OCI-LY3 (cell line): ENCODE results near the gene HCFC1.

ENCODE experiments used
- H2AFZ ChIP-seq: fragments of 200-600, 300-600 bp; shearing (Covaris generic); 2 replicates; pipeline ENCODE4 v1.6.0; 2014; ENCODE audit warnings: antibody characterized with exemption, low read depth, low read length
- H3K27ac ChIP-seq: fragments of 200-600, 300-600 bp; sonication (generic); 2 replicates; pipeline ENCODE4 v1.5.1; 2014; ENCODE audit warnings: mild to moderate bottlenecking, low read length, moderate library complexity, mixed read lengths
- H3K27me3 ChIP-seq: fragments of 200-600, 300-600 bp; sonication (generic); 2 replicates; pipeline ENCODE4 v1.6.1; 2014; ENCODE audit warnings: low read depth, low read length, mixed read lengths
- H3K36me3 ChIP-seq: fragments of 200-600, 300-600 bp; sonication (generic); replicated peaks from 2 replicates; pipeline ENCODE3; 2014; ENCODE audit warnings: low read depth, low read length, mixed read lengths
- H3K4me1 ChIP-seq: fragments of 300-600, 200-600 bp; sonication (generic); 2 replicates; pipeline ENCODE4 v1.6.1; 2014; ENCODE audit warnings: low read length, mixed read lengths
- H3K4me2 ChIP-seq: fragments of 200-600, 300-600 bp; sonication (generic); 2 replicates; pipeline ENCODE4 v1.6.1; 2014; ENCODE audit warnings: low read length, mixed read lengths
- H3K4me3 ChIP-seq: fragments of 300-600, 200-600 bp; sonication (generic); 2 replicates; pipeline ENCODE4 v1.5.1; 2014; ENCODE audit warnings: antibody characterized with exemption, mild to moderate bottlenecking, low read length, moderate library complexity
- H3K79me2 ChIP-seq: fragments of 300-600, 200-600 bp; shearing (Covaris generic); 2 replicates; pipeline ENCODE4 v1.6.1; 2014; ENCODE audit warnings: mild to moderate bottlenecking, low read length, mixed read lengths
- H3K9ac ChIP-seq: fragments of 300-600, 200-600 bp; shearing (Covaris generic); 2 replicates; pipeline ENCODE4 v1.6.0; 2014; ENCODE audit warnings: mild to moderate bottlenecking, low read length, moderate library complexity
- H3K9me3 ChIP-seq: fragments of 200-600, 300-600 bp; shearing (Covaris generic); 2 replicates; pipeline ENCODE4 v1.6.1; 2014; ENCODE audit warnings: low read length, mixed read lengths; ENCODE audit not compliant: insufficient read depth
- H4K20me1 ChIP-seq: fragments of 200-600, 300-600 bp; sonication (generic); 2 replicates; pipeline ENCODE4 v1.6.1; 2016; ENCODE audit warnings: low read length, mixed read lengths; ENCODE audit not compliant: insufficient read depth
- EZH2phosphoT487 ChIP-seq: fragments of 200-600 bp; shearing (Covaris generic); IDR thresholded peaks from 2 replicates; pipeline ENCODE4 v1.6.1; 2018; ENCODE audit warnings: antibody characterized with exemption, mixed run types, low read depth
- TF ChIP-seq, protein P1 (sequence below): fragments of 200-600, 300-600 bp; sonication (generic); IDR thresholded peaks from 2 replicates; pipeline ENCODE4 v1.5.1; 2014; ENCODE audit warnings: antibody characterized with exemption, low read length, low read depth

Gene HCFC1

GRCh38 chrX:154017766-154018517 is 46.3 kb upstream of the HCFC1 start:
- peaks cover 19% of the 10 kb centered on the region for H3K4me1 ChIP-seq
- TF ChIP-seq, protein P1, sequence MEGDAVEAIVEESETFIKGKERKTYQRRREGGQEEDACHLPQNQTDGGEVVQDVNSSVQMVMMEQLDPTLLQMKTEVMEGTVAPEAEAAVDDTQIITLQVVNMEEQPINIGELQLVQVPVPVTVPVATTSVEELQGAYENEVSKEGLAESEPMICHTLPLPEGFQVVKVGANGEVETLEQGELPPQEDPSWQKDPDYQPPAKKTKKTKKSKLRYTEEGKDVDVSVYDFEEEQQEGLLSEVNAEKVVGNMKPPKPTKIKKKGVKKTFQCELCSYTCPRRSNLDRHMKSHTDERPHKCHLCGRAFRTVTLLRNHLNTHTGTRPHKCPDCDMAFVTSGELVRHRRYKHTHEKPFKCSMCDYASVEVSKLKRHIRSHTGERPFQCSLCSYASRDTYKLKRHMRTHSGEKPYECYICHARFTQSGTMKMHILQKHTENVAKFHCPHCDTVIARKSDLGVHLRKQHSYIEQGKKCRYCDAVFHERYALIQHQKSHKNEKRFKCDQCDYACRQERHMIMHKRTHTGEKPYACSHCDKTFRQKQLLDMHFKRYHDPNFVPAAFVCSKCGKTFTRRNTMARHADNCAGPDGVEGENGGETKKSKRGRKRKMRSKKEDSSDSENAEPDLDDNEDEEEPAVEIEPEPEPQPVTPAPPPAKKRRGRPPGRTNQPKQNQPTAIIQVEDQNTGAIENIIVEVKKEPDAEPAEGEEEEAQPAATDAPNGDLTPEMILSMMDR: no peak
- TF ChIP-seq EZH2phosphoT487: no peak
- H3K36me3 ChIP-seq: peaks cover 43% of the 10 kb centered on the region
- H3K27ac ChIP-seq: peak overlapping the region; percentile 83
- peak overlapping the region; percentile 100 for H3K4me3 ChIP-seq
- H2AFZ ChIP-seq: no peak overlapping the region
- peak overlapping the region; percentile 95 for H3K4me2 ChIP-seq
- H4K20me1 ChIP-seq: no peaks in the 10 kb centered on the region
- H3K9ac ChIP-seq: peak overlapping the region; percentile 100
- no peaks in the 10 kb centered on the region for H3K27me3 ChIP-seq
- H3K79me2 ChIP-seq: peaks cover 56% of the 10 kb centered on the region
- no peaks in the 10 kb centered on the region for H3K9me3 ChIP-seq

DNA sequence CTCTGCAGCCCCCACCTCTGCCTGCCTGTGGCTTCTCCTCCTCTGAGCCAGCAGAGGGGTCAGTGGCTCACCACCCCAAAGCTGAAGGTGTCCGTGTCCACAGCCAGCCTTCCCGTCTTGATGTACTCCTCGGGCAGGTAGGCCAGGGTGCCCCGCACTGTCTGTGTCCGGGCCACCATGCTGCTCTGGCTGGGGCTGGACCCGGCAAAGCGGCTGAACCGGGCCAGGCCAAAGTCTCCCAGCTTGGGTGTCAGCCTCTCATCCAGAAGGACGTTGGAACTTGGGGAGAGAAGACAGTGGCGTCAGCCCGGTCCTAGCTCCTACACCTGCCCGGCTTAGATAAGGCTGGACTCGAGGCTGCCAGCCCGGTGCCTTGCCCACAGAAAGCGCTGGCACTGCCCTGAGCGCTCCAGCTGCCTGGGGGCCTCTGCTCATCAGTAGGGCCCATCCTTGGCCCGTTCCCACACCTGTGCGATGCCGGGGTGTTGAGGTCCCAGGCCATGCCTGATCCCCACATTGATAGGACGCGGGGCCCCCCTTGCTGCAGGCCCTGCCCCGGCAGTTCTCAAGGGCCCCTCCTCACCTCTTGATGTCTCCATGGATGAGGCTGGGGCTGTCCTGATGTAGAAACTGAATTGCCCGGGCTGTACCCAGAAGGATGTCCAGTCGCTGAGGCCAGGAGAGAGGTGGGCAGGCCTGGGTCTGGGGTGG is 44.9 kb upstream of the HCFC1 start:
- Histone ChIP-seq H3K4me3 (no peak overlapping the region), H2AFZ (no peak overlapping the region), H4K20me1 (no peaks in the 10 kb centered on the region), H3K9ac (no peak overlapping the region), H3K27ac (no peak overlapping the region), H3K9me3 (no peaks in the 10 kb centered on the region), H3K79me2 (peaks cover 56% of the 10 kb centered on the region), H3K4me2 (no peak overlapping the region), H3K36me3 (peaks cover 57% of the 10 kb centered on the region), H3K27me3 (no peaks in the 10 kb centered on the region), H3K4me1 (peaks cover 18% of the 10 kb centered on the region)
- no peak for TF ChIP-seq EZH2phosphoT487
- TF ChIP-seq, protein P1: no peak

GRCh38 chrX:154015581-154016264 is 44.1 kb upstream of the HCFC1 start:
- Histone ChIP-seq H3K9me3 (no peaks in the 10 kb centered on the region), H3K27me3 (no peaks in the 10 kb centered on the region), H3K36me3 (peaks cover 59% of the 10 kb centered on the region), H2AFZ (no peak overlapping the region), H3K4me3 (no peak overlapping the region), H3K27ac (no peak overlapping the region), H3K9ac (no peak overlapping the region), H4K20me1 (no peaks in the 10 kb centered on the region), H3K79me2 (peaks cover 48% of the 10 kb centered on the region), H3K4me1 (peaks cover 10% of the 10 kb centered on the region), H3K4me2 (no peak overlapping the region)
- TF ChIP-seq EZH2phosphoT487: no peak
- TF ChIP-seq, protein P1: no peak
